Tibial nerve (tissue), 3 donors: Measurements from ENCODE around the gene PEX11B.

Experiments used
- POLR2A ChIP-seq, 2 donors: fragments of 450-650 bp; IDR thresholded peaks; one replicate each; pipeline ENCODE4 v1.6.1; 2017; ENCODE audit warnings: antibody characterized with exemption in 2 of 2, mild to moderate bottlenecking in 2 of 2, moderate library complexity in 2 of 2
- TF ChIP-seq, protein P1 (sequence below), 5 experiments: fragments of 200-600 bp in 3 of 5; fragments of 450-650 bp in 2 of 5; sonication (generic) in 3 of 5; IDR thresholded peaks; one replicate each; pipeline ENCODE4 v1.5.1; 2016 to 2019; ENCODE audit warnings: antibody characterized with exemption in 5 of 5, mild to moderate bottlenecking in 3 of 5, moderate library complexity in 2 of 5

- TF ChIP-seq, protein P1, sequence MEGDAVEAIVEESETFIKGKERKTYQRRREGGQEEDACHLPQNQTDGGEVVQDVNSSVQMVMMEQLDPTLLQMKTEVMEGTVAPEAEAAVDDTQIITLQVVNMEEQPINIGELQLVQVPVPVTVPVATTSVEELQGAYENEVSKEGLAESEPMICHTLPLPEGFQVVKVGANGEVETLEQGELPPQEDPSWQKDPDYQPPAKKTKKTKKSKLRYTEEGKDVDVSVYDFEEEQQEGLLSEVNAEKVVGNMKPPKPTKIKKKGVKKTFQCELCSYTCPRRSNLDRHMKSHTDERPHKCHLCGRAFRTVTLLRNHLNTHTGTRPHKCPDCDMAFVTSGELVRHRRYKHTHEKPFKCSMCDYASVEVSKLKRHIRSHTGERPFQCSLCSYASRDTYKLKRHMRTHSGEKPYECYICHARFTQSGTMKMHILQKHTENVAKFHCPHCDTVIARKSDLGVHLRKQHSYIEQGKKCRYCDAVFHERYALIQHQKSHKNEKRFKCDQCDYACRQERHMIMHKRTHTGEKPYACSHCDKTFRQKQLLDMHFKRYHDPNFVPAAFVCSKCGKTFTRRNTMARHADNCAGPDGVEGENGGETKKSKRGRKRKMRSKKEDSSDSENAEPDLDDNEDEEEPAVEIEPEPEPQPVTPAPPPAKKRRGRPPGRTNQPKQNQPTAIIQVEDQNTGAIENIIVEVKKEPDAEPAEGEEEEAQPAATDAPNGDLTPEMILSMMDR (IDR thresholded peaks at IDR 0.05) = no peak
- no peak for TF ChIP-seq POLR2A (IDR thresholded peaks at IDR 0.05)
Measured at GRCh38 chr1:145877923-145878486, 40.5 kb downstream of the PEX11B start.
